Skeletal muscle satellite cell (primary cell): ENCODE measurements around the gene MTTP.

Experiments
- H3K27me3 ChIP-seq: 2 replicates; pipeline ENCODE4 v1.7.0; 2013; ENCODE audit warnings: low read length; ENCODE audit not compliant: control insufficient read depth, insufficient read depth
- H3K36me3 ChIP-seq: 2 replicates; pipeline ENCODE4 v1.7.0; 2013; ENCODE audit warnings: mild to moderate bottlenecking, control low read depth, low read length; ENCODE audit not compliant: insufficient read depth
- H3K4me1 ChIP-seq: 2 replicates; pipeline ENCODE4 v1.7.0; 2013; ENCODE audit warnings: low read length; ENCODE audit not compliant: control insufficient read depth, insufficient read depth
- H3K4me2 ChIP-seq: 2 replicates; pipeline ENCODE4 v1.7.0; 2013; ENCODE audit warnings: mild to moderate bottlenecking, low read length
- H3K4me3 ChIP-seq: 2 replicates; pipeline ENCODE4 v1.7.0; 2013; ENCODE audit warnings: low read length
- H3K9ac ChIP-seq: 2 replicates; pipeline ENCODE4 v1.7.0; 2013; ENCODE audit warnings: mild to moderate bottlenecking, low read depth, low read length, moderate library complexity
- H3K9me3 ChIP-seq: replicated peaks from 2 replicates; pipeline ENCODE4 v1.7.0; 2013; ENCODE audit warnings: mild to moderate bottlenecking, control low read depth, low read length

MTTP gene

GRCh38 chr4:99645036-99645435 lies 70.4 kb downstream of the MTTP start:
- H3K36me3 ChIP-seq = no peaks in the 10 kb centered on the region
- peaks cover 2% of the 10 kb centered on the region for H3K27me3 ChIP-seq
- no peak overlapping the region for H3K4me3 ChIP-seq
- no peak overlapping the region for H3K4me2 ChIP-seq
- H3K9me3 ChIP-seq = no peaks in the 10 kb centered on the region
- no peak overlapping the region for H3K9ac ChIP-seq
- H3K4me1 ChIP-seq = no peaks in the 10 kb centered on the region

- no peak overlapping the region for H3K4me3 ChIP-seq
- no peaks in the 10 kb centered on the region for H3K36me3 ChIP-seq
- no peaks in the 10 kb centered on the region for H3K9me3 ChIP-seq
- no peaks in the 10 kb centered on the region for H3K4me1 ChIP-seq
- no peak overlapping the region for H3K4me2 ChIP-seq
- H3K9ac ChIP-seq = no peak overlapping the region
- H3K27me3 ChIP-seq = peaks cover 4% of the 10 kb centered on the region
These were observed 71.0 kb downstream of the MTTP start for GRCh38 chr4:99645638-99646037.

GRCh38 chr4:99647071-99647470 lies 72.4 kb downstream of the MTTP start:
- H3K4me2 ChIP-seq = no peak overlapping the region

GRCh38 chr4:99648321-99648720 lies 73.7 kb downstream of the MTTP start:
- H3K9ac ChIP-seq = no peak overlapping the region
- H3K4me2 ChIP-seq = no peak overlapping the region
- no peaks in the 10 kb centered on the region for H3K9me3 ChIP-seq
- H3K27me3 ChIP-seq = peaks cover 30% of the 10 kb centered on the region
- no peak overlapping the region for H3K4me3 ChIP-seq
- peaks cover 13% of the 10 kb centered on the region for H3K4me1 ChIP-seq
- H3K36me3 ChIP-seq = no peaks in the 10 kb centered on the region

More at GRCh38 chr4:99647071-99647470, 72.4 kb downstream of the MTTP start:
- no peak overlapping the region for H3K4me3 ChIP-seq
- no peaks in the 10 kb centered on the region for H3K9me3 ChIP-seq
- H3K36me3 ChIP-seq = no peaks in the 10 kb centered on the region
- peaks cover 18% of the 10 kb centered on the region for H3K27me3 ChIP-seq
- no peak overlapping the region for H3K9ac ChIP-seq
- peaks cover 7% of the 10 kb centered on the region for H3K4me1 ChIP-seq

DNA sequence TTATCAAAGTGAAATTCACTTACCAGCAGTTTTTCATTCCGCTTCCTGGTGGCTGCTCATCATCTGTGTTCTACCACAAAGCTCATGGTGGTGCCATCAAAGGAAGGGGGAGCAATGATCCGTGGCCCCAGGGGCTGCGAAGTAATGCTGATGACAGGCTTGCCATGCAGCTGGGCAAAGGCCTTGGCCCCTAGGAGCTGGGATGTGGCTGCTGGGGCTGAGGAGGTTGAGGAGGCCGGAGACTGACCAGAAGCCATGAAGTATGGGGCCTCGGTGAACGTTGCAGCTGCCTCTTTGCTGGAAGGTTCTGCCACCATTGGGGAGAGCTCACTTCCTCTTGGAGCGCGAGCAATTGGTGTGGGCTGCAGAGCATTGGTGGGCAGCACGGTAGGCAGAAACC lies 74.6 kb downstream of the MTTP start:
- Histone ChIP-seq H3K36me3 (no peaks in the 10 kb centered on the region), H3K4me1 (peaks cover 21% of the 10 kb centered on the region), H3K9ac (no peak overlapping the region), H3K27me3 (peaks cover 31% of the 10 kb centered on the region), H3K4me3 (no peak overlapping the region), H3K9me3 (no peaks in the 10 kb centered on the region), H3K4me2 (no peak overlapping the region)

- Histone ChIP-seq H3K4me2 (no peak overlapping the region), H3K9me3 (no peaks in the 10 kb centered on the region), H3K27me3 (peaks cover 31% of the 10 kb centered on the region), H3K4me1 (peaks cover 26% of the 10 kb centered on the region), H3K4me3 (no peak overlapping the region), H3K9ac (no peak overlapping the region), H3K36me3 (no peaks in the 10 kb centered on the region)
These were observed 75.2 kb downstream of the MTTP start for GRCh38 chr4:99649778-99650177.

DNA sequence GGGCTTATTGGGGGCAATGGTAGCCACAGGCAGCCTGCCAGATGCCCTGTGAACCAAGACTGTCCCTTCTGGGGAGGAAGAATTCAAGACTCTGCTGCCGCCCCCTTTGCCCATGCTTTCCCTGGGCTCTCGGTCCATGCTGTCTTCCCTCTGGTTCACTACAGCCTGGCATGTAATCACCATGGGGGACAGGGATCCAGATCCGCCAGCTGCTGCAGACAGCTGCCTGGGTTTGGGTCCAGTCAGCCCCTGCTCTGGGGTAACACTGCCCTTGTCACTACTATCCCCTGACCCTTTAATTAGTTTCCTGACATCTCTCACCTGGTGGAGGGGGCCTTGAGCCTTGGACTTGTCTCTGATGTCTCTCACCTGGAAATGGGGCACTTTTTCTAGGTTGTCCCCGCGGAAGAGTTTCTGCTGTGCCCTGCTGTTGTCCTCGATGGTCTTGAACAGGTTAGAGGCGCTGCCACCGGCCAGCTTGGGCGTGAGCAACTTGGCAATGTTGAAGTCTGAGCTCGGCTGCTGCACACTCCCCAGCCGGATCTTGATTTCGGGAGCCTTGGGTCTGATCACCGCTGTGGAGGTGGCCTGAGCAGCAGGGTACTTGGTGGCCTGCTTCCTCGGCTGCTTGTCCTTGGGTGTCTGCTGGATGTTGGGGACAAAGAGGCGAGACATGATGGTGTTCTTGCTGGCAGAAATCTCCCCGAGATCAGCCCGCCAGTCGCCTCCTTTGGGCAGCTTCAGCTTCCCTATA lies 76.6 kb downstream of the MTTP start:
- peak overlapping the region; percentile 24 for H3K4me2 ChIP-seq
- H3K9ac ChIP-seq = no peak overlapping the region
- H3K4me1 ChIP-seq = peaks cover 36% of the 10 kb centered on the region
- no peaks in the 10 kb centered on the region for H3K9me3 ChIP-seq
- H3K4me3 ChIP-seq = no peak overlapping the region
- H3K27me3 ChIP-seq = peaks cover 31% of the 10 kb centered on the region
- no peaks in the 10 kb centered on the region for H3K36me3 ChIP-seq

- Histone ChIP-seq H3K4me3 (no peak overlapping the region), H3K9ac (no peak overlapping the region), H3K27me3 (peaks cover 31% of the 10 kb centered on the region), H3K4me2 (peak overlapping the region; percentile 24), H3K9me3 (no peaks in the 10 kb centered on the region), H3K36me3 (no peaks in the 10 kb centered on the region), H3K4me1 (peaks cover 36% of the 10 kb centered on the region)
These were observed 77.3 kb downstream of the MTTP start for GRCh38 chr4:99651811-99652485.

GRCh38 chr4:99652596-99653436 lies 78.2 kb downstream of the MTTP start:
- H3K27me3 ChIP-seq = peaks cover 29% of the 10 kb centered on the region
- H3K4me2 ChIP-seq = peak overlapping the region; percentile 47
- H3K9me3 ChIP-seq = no peaks in the 10 kb centered on the region

DNA sequence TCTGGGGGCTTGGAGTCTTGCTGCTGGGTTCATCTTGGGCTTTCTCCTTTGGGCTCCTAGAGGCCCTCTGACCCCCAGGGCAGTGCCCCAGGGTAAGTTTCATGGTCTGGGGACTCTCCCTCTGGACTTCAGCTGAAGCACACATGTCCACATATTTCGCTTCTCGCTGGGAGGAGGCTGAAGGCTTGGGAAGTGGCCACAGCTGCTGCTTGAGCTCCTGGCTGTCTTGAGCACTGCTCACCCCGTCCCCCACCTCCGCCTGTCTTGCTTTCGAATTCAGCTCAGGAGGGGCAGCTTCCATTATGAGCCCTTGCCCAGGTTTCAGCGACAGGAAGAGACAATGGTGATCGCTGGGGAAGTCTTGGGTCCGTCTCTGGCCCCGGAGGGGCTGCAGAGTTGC lies 79.3 kb downstream of the MTTP start:
- H3K9ac ChIP-seq = peak overlapping the region; percentile 62
- H3K9me3 ChIP-seq = no peaks in the 10 kb centered on the region
- peak overlapping the region; percentile 91 for H3K4me2 ChIP-seq
- peaks cover 29% of the 10 kb centered on the region for H3K27me3 ChIP-seq
- peaks cover 36% of the 10 kb centered on the region for H3K4me1 ChIP-seq
- H3K4me3 ChIP-seq = peak overlapping the region; percentile 70
- no peaks in the 10 kb centered on the region for H3K36me3 ChIP-seq

More at GRCh38 chr4:99652596-99653436, 78.2 kb downstream of the MTTP start:
- Histone ChIP-seq H3K4me1 (peaks cover 36% of the 10 kb centered on the region), H3K4me3 (no peak overlapping the region), H3K9ac (no peak overlapping the region), H3K36me3 (no peaks in the 10 kb centered on the region)

DNA sequence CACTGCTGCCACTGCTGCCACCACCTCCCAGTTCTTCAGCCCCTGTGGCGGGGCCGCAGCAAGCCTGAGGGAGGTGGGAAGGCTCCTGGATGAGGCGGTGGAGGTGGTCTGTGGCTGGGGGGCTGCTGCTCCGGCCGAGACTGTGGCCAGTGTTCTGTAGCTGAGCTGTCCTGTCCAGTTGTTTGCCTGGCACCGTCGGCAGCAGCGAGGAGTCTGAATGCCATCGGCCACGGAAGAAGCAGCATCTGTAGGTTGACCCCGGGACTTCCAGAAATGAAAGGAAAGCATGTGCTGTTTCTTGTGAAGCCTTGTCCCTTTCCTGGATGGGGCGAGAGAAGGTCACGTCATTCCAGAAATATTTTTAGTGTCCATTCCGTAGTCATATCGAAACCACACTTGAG lies 79.7 kb downstream of the MTTP start:
- Histone ChIP-seq H3K9me3 (no peaks in the 10 kb centered on the region), H3K36me3 (no peaks in the 10 kb centered on the region), H3K27me3 (peaks cover 29% of the 10 kb centered on the region), H3K4me1 (peaks cover 36% of the 10 kb centered on the region), H3K4me2 (peak overlapping the region; percentile 91), H3K9ac (peak overlapping the region; percentile 62), H3K4me3 (peak overlapping the region; percentile 70)
